Testis (tissue), 2 donors: ENCODE data around the gene LMBRD2.

ENCODE experiments used
- CTCF ChIP-seq, 3 experiments: fragments of 450-650 bp in 2 of 3; fragments of 200-600 bp in 1 of 3; sonication (generic) in 1 of 3; IDR thresholded peaks; one replicate each; pipeline ENCODE4 v1.5.1; 2016 to 2019; ENCODE audit warnings: antibody characterized with exemption in 3 of 3, mild to moderate bottlenecking in 2 of 3, moderate library complexity in 1 of 3
- POLR2A ChIP-seq: fragments of 450-650 bp; IDR thresholded peaks from one replicate; pipeline ENCODE4 v1.6.1; 2017; ENCODE audit warnings: antibody characterized with exemption, mild to moderate bottlenecking, moderate library complexity

DNA sequence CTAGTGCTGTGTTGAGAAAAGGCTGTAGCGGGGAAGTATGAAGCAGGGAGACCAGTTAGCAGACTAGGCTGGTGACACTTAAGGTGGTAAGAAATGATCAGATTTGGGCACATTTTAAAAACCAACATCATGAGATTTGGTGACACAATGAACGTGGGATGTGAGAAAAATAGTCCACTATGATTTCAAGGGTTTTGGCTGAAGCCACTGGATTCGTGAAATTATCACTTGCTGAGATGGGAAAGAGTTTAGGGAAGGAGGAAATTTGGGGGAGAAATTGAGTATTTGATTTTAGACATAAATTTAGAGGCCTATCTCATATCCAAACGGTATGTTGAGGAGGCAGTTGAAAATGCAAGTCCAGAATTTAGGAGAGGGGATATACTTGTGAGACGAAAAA, 23.4 kb upstream of the LMBRD2 start:
- TF ChIP-seq CTCF (IDR thresholded peaks at IDR 0.05) (no peak), POLR2A (no peak)
